NCI-H524 treated with DMSO at 0.1 percent for 48 hours (cell line): Measurements from ENCODE around the gene MICAL2.
A peak's percentile ranks its signal among the peaks of the same experiment; 100 is the strongest.

Experiments used
- DNase-seq: peaks from one replicate; lab custom pipeline; 2025; lab: John Stamatoyannopoulos, UW

The MICAL2 gene

GRCh38 chr11:12117611-12118010 is 7.2 kb downstream of the MICAL2 start:
- DNase-seq = no peak

DNA sequence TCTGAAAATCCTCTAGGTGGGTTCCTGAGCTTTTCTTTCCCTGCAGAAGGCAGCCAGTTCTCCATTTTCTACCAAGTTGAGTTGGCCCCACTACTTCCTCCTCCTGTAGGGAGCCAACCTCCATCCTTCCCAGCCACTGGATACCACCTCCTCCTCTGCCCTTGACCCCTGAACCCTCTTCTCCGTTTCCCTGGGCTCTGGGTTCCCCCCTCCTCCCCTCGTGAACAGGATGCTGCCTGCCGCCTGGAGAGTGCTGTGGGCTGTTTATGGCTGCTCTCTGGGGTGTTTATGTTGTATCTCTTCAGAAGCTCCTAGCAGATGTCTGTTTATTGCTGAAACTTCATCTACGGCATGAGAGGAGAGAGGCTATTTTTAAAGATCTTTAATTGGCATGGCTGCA is 8.6 kb downstream of the MICAL2 start:
- DNase-seq = no peak

DNA sequence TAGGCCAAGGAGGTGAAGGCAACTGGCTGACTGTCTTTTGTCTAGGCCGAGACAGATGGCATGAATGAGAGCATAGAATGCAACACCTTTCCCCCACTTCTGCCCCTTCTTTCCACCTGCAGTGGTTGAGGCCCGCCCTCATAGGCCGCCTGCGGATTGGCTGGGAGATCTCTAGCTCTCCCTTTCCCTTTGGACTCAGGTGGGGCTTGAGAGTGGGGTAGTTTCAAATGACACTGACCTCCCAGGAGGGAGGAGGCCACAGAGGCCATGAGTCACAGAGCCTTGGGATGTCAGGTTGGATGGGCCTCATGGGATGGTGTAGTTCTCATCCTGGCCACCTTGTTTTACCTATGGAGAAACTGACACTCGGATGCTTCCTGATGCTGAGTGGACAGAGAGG is 9.1 kb downstream of the MICAL2 start:
- no peak for DNase-seq

DNA sequence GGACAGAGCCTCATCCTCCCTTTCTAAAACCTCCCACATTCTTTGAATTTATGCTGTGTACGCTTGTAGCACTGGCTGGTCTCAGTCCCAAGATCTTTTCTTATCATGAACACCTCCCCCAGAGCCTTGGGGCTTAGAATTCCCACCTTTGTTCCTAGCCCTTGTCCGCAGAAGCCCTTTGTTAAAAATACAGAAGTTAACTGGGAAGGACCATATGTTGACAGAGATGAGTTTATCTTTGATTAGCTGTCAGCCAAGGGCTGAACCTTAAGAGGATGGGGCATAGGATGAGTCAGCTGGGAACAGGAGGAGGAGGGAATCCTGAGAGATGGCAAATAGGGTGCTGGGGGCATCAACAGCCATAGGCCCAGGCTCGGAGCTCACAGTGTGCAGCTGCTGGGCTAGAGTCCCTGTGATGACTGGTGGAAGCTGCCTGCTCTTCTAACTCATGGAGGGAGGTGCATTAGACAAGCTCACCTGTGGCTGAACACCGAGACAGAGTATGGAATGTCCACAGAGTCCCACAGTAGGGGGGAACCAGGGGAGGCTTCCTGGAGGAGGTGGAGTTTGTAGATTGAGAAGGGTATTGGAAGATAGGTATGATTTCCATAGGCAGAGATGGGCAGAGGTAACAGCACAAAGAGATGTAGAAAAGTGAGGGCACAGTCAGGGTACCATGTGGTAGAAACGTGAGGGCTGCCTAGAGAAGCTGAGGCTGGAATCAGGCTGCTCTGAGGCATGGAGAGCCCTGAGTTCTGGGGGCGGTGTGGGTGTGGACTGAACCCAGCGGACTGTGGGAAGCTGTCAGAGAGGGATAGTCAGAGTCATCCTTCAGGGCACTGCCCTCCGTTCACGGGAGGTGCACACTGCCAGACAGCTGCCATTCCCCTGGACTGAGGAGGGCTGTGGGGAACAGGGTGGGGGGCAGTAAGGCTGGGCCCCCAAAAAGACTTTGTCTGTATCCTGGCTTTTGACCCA is 9.9 kb downstream of the MICAL2 start:
- DNase-seq = no peak

DNA sequence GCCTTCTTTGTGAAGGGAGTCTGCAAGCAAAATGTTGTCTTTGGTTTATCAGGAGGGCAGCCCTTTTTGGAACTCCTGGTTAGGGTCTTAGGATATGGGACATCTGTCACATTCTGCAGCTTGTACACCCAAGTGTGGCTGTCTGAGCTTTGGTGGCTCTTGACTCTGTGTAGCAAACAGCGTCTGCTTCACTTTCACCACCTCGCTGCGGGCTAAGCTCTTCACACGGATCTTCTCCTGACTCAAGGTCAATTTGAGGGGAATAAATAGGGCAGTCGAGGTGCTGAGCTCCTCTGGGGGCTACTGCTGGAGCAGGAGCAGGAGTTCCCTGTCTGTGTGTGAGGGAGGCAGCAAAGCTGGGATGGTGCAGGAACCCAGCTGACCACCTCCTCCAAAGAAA is 10.6 kb downstream of the MICAL2 start:
- DNase-seq = peak; percentile 52

DNA sequence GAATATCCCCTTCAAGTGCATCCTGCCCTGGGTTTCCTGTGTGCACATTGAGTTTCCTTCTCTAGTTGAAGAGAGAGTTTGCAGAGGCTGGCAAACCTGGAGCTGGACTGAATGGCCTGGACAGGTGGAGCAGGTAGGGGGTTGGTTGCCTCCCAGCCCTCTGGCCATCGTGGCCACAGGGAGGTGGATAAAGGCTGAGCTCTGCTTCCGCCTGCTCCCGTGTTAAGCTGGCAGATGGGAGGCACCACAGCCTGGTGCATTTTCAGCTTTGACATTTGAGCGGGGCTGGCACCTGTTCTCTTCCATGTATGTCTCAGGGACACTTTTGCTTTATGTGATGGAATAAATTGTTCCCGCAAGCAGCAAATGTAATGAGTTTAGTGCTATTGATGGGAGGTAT is 11.1 kb downstream of the MICAL2 start:
- peak; percentile 38 for DNase-seq

DNA sequence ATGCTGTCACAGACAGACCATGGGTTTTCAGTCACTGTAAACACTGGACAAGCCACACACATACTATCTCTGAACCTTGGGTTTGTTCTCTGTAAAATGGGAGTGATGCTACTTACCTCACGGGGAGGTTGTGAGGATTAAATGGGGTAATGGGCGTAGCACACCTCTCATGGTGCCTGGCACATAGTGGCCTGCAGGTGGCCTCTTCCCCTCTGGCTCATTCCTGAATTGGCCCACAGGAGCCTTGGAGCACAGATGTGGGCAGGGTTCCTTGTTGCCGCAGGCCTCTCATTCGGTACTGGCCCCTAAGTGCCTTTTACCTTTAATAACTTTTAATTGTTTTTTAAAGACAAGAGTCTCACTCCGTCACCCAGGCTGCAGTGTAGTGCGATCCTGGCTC is 11.7 kb downstream of the MICAL2 start:
- peak; percentile 38 for DNase-seq

DNA sequence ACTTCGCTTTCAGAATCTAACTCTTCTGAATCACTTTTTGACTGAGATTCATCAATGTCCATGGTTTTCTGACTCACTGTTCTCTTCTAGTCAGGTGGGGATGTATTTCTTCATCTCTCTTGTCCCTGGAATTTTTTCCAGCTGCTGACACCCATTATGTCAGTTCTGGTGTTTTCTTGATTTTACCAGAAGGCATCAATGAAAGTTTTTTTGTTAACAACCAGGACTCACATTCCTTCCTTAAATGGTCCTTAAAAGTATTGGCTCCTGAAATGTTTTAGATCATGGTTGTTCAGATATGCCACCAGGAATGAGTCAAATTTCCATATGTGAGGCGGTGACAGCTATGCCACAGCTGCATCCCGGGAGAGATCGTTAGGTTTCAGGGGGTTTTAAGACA is 12.9 kb downstream of the MICAL2 start:
- no peak for DNase-seq

GRCh38 chr11:12123799-12124198 is 13.4 kb downstream of the MICAL2 start:
- no peak for DNase-seq

DNA sequence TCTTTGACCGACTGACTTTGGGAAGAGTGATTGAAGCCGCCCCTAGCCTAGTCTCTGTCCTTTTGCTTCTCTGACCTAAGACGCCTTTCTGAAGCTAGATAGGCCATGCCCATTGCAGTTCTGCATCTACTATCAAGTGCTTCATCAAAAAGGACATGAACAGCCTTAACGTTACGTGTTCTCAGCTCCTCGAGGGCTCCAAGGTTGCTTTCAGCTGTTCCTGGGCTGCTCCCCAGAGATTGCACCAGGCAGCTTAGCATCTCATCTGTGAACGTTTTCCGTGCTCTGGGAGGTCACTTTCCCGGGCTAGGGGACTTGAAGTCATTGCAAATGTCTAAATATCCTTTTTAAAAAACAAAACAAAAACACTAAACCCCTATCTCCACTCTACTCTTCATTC is 13.9 kb downstream of the MICAL2 start:
- DNase-seq = no peak

GRCh38 chr11:12125609-12126149 is 15.3 kb downstream of the MICAL2 start:
- DNase-seq = no peak

- no peak for DNase-seq
These were observed 16.1 kb downstream of the MICAL2 start for GRCh38 chr11:12126344-12127019.

DNA sequence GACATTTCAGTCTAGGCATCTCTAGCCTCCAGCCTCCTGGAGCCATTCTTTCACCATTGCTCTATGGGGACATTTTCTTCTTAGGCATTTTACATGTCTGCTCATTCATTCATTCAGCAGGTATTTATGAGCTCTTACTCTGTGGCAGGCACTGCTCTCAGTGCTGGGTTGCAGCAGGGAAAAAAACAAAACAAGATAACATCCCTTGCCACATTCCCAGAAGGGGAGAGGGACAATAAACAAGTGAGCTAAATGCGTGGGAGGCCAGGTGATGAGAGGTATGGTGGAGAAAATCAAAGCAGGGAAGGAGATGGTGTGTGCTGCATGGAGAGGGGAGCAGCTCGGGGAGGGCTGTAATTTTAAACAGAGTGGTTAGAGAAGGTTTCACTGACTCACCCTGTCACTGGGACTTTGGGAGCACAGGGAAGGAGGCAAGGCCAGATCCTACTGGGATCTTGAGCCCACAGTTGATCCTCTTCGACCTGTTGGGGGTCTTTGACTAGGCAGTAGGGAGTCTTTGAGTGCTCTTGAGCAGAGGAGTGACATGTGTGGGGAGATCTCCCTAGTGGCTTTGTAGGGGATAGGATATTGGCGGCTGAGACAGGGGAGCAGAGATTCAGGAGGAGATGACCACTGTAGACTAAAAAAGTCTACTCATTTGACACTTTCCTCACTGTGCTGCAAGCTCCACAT is 17.0 kb downstream of the MICAL2 start:
- no peak for DNase-seq

DNA sequence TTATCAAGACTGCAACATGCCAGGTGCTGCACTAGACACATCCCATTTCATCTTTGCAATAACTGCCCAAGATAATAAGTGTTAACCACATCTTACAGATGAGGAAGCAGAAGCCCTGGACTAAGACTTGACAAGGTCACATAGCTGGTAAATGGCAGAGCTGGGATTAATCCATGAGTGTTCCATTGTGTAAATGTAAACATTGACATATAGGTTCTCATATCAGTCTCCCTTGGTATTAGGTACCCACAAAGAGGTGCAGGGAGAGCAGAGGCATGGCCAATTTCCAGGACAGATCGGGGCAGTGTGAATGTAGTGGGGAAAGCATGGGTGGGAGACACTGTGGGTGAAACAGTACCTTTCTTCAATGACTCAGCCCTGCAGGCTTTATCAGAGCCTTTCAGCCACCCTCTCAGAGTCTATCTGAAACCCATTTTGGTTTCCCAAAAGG is 17.9 kb downstream of the MICAL2 start:
- DNase-seq = no peak

GRCh38 chr11:12129227-12129626 is 18.8 kb downstream of the MICAL2 start:
- DNase-seq = no peak

DNA sequence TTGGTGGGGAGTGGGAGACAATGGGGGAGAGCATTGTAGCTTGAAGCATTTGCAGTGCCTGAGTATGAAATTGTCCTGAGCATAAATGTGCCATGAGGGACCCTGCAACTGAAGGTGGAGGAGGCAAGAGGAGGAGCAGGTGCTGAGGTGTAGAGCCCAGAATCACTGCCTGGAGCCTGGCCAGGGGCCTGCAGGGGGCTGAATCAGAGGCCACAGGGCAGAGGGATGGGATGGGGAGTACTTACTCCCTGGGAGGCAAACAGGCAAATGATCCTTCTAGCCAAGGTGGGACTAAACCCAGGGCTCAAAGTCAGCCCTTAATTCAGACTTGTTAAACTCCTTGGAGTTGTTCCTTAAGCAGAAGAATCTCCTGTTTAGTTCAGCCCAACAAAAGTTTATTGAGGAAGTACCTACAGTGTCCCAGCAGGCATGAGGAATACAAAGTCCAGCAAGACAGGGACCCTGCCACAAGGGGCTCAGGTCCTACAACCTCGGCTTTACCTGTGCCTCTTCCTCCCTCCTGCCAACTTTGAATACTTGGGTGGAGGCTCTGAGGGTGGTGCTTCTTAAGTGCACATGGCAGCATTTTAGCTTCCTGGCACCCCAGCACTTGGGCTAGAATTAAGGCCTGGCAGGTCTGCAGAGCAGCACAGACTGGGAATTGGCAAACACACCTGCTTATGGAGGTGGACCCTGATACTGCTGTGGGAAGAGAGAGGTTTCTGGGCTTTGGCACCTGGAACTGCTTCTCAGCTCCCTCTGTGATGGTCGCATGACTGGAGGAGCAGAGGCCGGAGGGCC is 20.0 kb downstream of the MICAL2 start:
- no peak for DNase-seq

DNA sequence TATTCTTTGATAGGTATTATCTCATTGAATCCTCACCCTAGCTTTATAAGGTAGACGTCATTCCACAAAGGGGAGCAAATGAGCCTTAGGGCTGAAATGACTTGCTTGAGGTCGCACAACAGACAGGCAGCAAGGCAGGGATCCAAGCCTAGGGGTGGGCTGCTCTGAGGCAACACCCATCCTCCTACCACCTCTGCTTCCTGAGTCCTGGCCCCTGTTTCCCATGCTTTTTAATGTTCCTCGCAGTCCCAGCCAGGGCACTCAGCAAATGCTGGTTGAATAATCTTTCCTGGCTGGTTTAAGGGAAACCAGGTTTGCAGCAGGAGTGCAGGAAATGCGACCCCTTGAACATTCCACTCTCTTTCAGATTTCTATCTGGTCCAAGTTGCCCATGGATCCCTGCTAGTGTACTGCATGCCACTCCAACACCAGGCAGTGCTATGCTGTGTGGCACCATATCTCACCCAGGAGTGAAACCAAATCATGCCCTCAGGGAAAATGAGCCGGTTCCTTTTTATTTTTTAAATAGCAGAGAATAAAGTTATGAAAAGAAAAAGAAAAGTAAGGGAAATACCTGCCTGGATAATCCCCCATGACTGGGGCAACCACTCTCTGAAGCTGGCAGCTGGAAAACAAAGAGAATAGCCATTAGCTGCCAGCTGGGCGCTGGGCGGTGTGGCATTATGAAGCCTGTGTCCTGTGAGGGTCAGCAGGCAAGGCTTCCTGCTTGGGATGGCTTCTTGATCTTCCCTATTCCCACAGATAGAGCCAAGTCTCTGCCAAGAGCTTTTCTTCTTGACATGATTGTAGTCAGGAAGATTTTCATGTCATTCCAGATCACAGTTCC is 21.8 kb downstream of the MICAL2 start:
- DNase-seq = no peak

- no peak for DNase-seq
These were observed 22.4 kb downstream of the MICAL2 start for GRCh38 chr11:12132790-12133145.

DNA sequence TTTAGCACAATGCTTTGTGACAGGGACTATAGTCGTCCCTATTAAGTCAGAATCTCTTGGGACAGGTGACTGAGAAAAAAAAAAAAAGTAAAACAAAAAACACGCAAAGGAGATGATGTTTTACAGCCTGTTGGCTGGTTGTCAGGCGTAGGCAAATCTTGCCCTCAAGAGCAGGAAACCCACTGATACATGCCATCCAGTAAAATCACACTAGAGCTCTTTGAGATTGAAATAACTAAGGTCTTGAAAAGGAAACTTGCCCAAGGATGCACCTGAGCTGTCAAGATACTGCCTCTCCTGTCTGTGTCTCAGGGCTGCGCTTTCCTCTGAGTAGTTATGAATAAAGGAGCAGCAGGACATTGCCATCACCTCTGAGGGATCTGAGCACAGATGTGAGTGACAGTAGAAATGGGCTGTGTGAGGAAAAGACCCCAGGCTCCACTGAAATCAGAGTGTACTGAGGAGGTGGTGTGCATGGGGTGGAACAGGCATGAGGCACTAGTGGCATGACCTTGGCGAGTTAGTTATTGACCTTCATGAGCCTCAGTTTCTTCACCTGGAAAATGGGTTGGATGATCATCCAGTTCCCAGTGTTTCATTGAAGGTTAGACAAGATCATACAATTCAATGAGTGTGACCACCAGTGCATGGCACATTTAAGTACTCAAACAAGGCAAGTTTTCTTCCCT is 23.3 kb downstream of the MICAL2 start:
- DNase-seq = no peak

DNA sequence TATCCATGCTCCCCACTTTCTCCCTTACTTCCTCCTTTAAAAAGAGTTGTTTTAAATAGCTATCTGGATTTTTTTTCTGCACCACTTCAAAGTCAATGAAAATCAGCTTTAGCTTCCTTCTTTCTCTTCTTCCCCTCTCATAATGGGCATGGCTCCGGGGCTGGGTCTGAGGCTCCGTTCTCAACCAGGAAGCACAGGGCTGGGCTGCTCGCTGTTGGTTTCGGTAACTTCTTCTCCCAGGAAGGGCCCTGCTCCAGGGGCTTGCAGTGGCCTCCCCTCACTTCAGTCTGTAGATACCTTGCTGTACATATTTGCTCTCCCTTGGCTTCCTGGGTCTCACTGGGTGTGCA is 23.8 kb downstream of the MICAL2 start:
- no peak for DNase-seq
